GM12891 (cell line): Measurements from ENCODE around the gene DDX19B.

Experiments used
- POLR2A ChIP-seq: IDR thresholded peaks from 2 replicates; pipeline ENCODE4 v1.6.1; 2011; ENCODE audit warnings: low read depth, low read length, control low read depth
- POLR2AphosphoS5 ChIP-seq: IDR thresholded peaks from 2 replicates; pipeline ENCODE4 v1.6.1; 2011; ENCODE audit warnings: low read depth, low read length, control low read depth
- POU2F2 ChIP-seq: IDR thresholded peaks from 2 replicates; pipeline ENCODE4 v1.6.1; 2011; ENCODE audit warnings: low read depth, mild to moderate bottlenecking, control low read depth, low read length, moderate library complexity
- SPI1 ChIP-seq: IDR thresholded peaks from 2 replicates; pipeline ENCODE4 v1.6.1; 2011; ENCODE audit warnings: low read depth, low read length, control low read depth
- TAF1 ChIP-seq: IDR thresholded peaks from 2 replicates; pipeline ENCODE4 v1.6.1; 2011; ENCODE audit warnings: low read depth, low read length, control low read depth

GRCh38 chr16:70271696-70272095 is 27.3 kb upstream of the DDX19B start:
- no peak for TF ChIP-seq SPI1
- no peak for TF ChIP-seq POLR2A
- TF ChIP-seq POLR2AphosphoS5: no peak
- TF ChIP-seq TAF1: no peak
- TF ChIP-seq POU2F2: no peak
